CD4-positive, alpha-beta memory T cell (primary cell): ENCODE data around the gene NAT16. TPM values are rescaled to one million over a fixed set of nuclear protein-coding genes. Genes with fewer than 3 reads are reported as not detected.

Experiments
- CTCF ChIA-PET: fragments of 350-600 bp; sonication (Branson Sonifier 250); formaldehyde crosslinking; loops from one replicate; lab custom pipeline; 2021; ENCODE audit warnings: inconsistent platforms; ENCODE audit not compliant: partially characterized antibody; lab: Charles Lee
- POLR2A ChIA-PET: fragments of 350-600 bp; sonication (Branson Sonifier 250); formaldehyde crosslinking; loops from one replicate; lab custom pipeline; 2021; ENCODE audit not compliant: partially characterized antibody; lab: Charles Lee
- DNase-seq, 5 donors: peaks; one replicate each; pipeline versions ENCODE4 v3.0.0 to v3.0.0-alpha.2; 2020 to 2022; ENCODE audit warnings: mixed read lengths in 1 of 5
- H3K27ac ChIP-seq: one replicate; pipeline ENCODE4 v1.7.0; 2013; ENCODE audit warnings: low read depth, low read length
- H3K27me3 ChIP-seq: 2 replicates; pipeline ENCODE4 v1.7.0; 2013; ENCODE audit warnings: mild to moderate bottlenecking, low read length, moderate library complexity; ENCODE audit not compliant: insufficient read depth
- H3K36me3 ChIP-seq: 2 replicates; pipeline ENCODE4 v1.7.0; 2013; ENCODE audit warnings: mild to moderate bottlenecking, low read length, moderate library complexity; ENCODE audit not compliant: insufficient read depth
- H3K4me1 ChIP-seq: 2 replicates; pipeline ENCODE4 v1.7.0; 2013; ENCODE audit warnings: mild to moderate bottlenecking, low read length, moderate library complexity; ENCODE audit not compliant: insufficient read depth
- H3K4me3 ChIP-seq, 2 donors: one replicate each; pipeline ENCODE4 v1.7.0; 2013; ENCODE audit warnings: low read length in 2 of 2, mild to moderate bottlenecking in 1 of 2
- H3K9me3 ChIP-seq, 2 donors: one replicate each; pipeline ENCODE4 v1.7.0; 2013; ENCODE audit warnings: low read length in 2 of 2, control low read depth in 1 of 2; ENCODE audit not compliant: control insufficient read depth in 1 of 2
- H3K27ac Mint-ChIP-seq, 7 donors: one replicate each; pipeline ENCODE4 v1.8.0; 2020 to 2021; ENCODE audit warnings: mixed read lengths in 7 of 7, mild to moderate bottlenecking in 6 of 7, inconsistent platforms in 3 of 7, moderate library complexity in 3 of 7
- H3K27me3 Mint-ChIP-seq, 2 donors: one replicate each; pipeline ENCODE4 v1.8.0; 2020 to 2021; ENCODE audit warnings: mixed read lengths in 2 of 2
- H3K36me3 Mint-ChIP-seq, 2 donors: one replicate each; pipeline ENCODE4 v1.8.0; 2020 to 2021; ENCODE audit warnings: mixed read lengths in 2 of 2, inconsistent platforms in 1 of 2, mild to moderate bottlenecking in 1 of 2
- H3K4me1 Mint-ChIP-seq, 4 donors: one replicate each; pipeline ENCODE4 v1.8.0; 2020 to 2021; ENCODE audit warnings: mixed read lengths in 4 of 4, mild to moderate bottlenecking in 1 of 4
- H3K4me3 Mint-ChIP-seq, 8 donors: one replicate each; pipeline ENCODE4 v1.8.0; 2020 to 2021; ENCODE audit warnings: mixed read lengths in 8 of 8, mild to moderate bottlenecking in 7 of 8, moderate library complexity in 6 of 8, inconsistent platforms in 3 of 8
- H3K9me3 Mint-ChIP-seq, 8 donors: one replicate each; pipeline ENCODE4 v1.8.0; 2020 to 2021; ENCODE audit warnings: mixed read lengths in 8 of 8, mild to moderate bottlenecking in 5 of 8, inconsistent platforms in 3 of 8, moderate library complexity in 1 of 8
- intact Hi-C: fragments of 100-400 bp; cut with micrococcal nuclease; formaldehyde crosslinking; loops from one replicate; pipeline ENCODE4 v1.15.1; 2023
- polyA plus RNA-seq, 2 donors: library from polyadenylated mRNA; unstranded; fragments of 300-500 nt; fragmentation: Illumina TruSeq; gene quantifications; one replicate each; pipeline ENCODE4 v1.2.3, GENCODE V29; 2021
- total RNA-seq, 2 experiments: library from RNA; stranded (reverse); gene quantifications; one replicate each; pipeline ENCODE4 v1.2.3, GENCODE V29; 2021

NAT16 gene
- total and polyA plus RNA-seq, 4 experiments from 2014 or later: not detected

DNA sequence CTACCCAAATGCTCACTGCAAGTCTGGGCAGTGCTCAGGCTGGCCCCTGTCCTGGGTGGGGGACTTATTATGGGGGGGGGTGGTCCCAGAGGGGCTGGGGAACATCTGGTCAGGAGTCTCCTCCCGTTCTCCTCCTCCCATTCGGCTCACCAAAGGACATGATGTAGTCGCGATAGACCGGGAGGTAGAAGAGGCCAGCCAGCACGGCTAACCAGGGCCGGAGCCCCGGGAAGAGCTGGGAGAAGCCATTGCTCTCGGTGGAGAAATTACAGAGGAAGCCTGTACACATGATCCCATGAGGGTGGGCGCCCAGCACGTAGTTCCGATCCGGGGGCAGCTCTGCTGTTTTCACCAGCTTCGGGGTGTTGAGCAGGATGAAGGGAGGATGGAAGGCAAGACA, 18.4 kb upstream of the NAT16 start:
- intact Hi-C loops: no loop called here
- Mint-ChIP-seq H3K36me3 (no peaks in the 10 kb centered on the region), H3K4me1 (peaks cover 4 to 16% (median 7%) of the 10 kb centered on the region in 4 donors), H3K27ac (no peak overlapping the region), H3K4me3 (no peak overlapping the region), H3K27me3 (peaks cover 12 to 15% of the 10 kb centered on the region in 2 donors), H3K9me3 (no peaks in the 10 kb centered on the region)
- no peak for DNase-seq
- H3K4me3 ChIP-seq: no peak overlapping the region
- no peaks in the 10 kb centered on the region for H3K9me3 ChIP-seq
- POLR2A ChIA-PET: no interaction called here
- H3K4me1 ChIP-seq: peaks cover 10% of the 10 kb centered on the region
- H3K36me3 ChIP-seq: no peaks in the 10 kb centered on the region
- H3K27me3 ChIP-seq: no peaks in the 10 kb centered on the region
- CTCF ChIA-PET: interaction anchor here (1.0 kb wide), 1 partner anchor 54 kb away, joined by 3 read pairs; no protein-coding TSS in a partner anchor
- H3K27ac ChIP-seq: no peak overlapping the region

GRCh38 chr7:101197991-101198390, 17.9 kb upstream of the NAT16 start:
- H3K27me3 Mint-ChIP-seq: peaks cover 12 to 15% of the 10 kb centered on the region in 2 donors
- peaks cover 4 to 15% (median 5%) of the 10 kb centered on the region in 4 donors for H3K4me1 Mint-ChIP-seq
- no peak overlapping the region for H3K27ac Mint-ChIP-seq
- H3K36me3 Mint-ChIP-seq: no peaks in the 10 kb centered on the region
- Histone ChIP-seq H3K9me3 (no peaks in the 10 kb centered on the region), H3K27me3 (no peaks in the 10 kb centered on the region), H3K4me1 (peaks cover 6% of the 10 kb centered on the region), H3K36me3 (no peaks in the 10 kb centered on the region), H3K4me3 (no peak overlapping the region), H3K27ac (no peak overlapping the region)
- intact Hi-C loops: no loop called here
- no peak overlapping the region for H3K4me3 Mint-ChIP-seq
- ChIA-PET CTCF (no interaction called here), POLR2A (no interaction called here)
- H3K9me3 Mint-ChIP-seq: no peaks in the 10 kb centered on the region
- DNase-seq: no peak

DNA sequence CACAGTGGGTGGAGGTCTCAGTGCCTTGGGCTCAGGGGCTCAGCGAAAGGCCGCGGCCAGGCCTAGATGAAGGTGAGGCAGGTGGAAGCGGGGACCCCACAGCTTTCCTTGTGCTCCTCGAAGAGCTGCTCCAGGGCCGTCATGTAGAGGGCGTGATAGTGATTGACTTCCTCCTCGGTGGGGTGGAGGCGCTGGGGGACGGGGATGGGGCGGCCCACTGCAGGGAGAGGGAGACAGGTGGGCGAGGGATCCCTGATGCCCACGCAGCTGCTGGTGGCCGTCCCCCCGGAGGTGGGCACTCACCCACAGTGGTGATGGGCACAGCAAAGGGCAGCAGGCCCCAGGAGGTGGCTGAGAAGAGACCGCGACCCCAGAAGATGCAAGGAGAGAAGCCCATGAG, 15.8 kb upstream of the NAT16 start:
- Histone ChIP-seq H3K4me3 (no peak overlapping the region), H3K9me3 (no peaks in the 10 kb centered on the region), H3K27me3 (no peaks in the 10 kb centered on the region), H3K36me3 (no peaks in the 10 kb centered on the region), H3K4me1 (peaks cover 2% of the 10 kb centered on the region), H3K27ac (no peak overlapping the region)
- no peak for DNase-seq
- ChIA-PET POLR2A (no interaction called here), CTCF (interaction anchor here (6.5 to 8.6 kb wide), 2 partner anchors 54 to 87 kb away, joined by 62 to 177 read pairs; no protein-coding TSS in a partner anchor)
- Mint-ChIP-seq H3K36me3 (no peaks in the 10 kb centered on the region), H3K4me1 (peaks cover under 1 to 8% (median 4%) of the 10 kb centered on the region in 4 donors), H3K9me3 (no peaks in the 10 kb centered on the region), H3K27ac (no peak overlapping the region), H3K27me3 (peaks cover 7 to 14% of the 10 kb centered on the region in 2 donors), H3K4me3 (no peak overlapping the region)
- intact Hi-C loops: no loop called here

- CTCF ChIA-PET: interaction anchor here (8.6 kb wide), 1 partner anchor 47 kb away, joined by 177 read pairs; no protein-coding TSS in a partner anchor
- POLR2A ChIA-PET: no interaction called here
- Mint-ChIP-seq H3K4me1 (peaks cover 0 to 4% (median under 1%) of the 10 kb centered on the region in 4 donors), H3K27ac (no peak overlapping the region), H3K9me3 (no peaks in the 10 kb centered on the region), H3K36me3 (no peaks in the 10 kb centered on the region), H3K27me3 (peaks cover 8 to 15% of the 10 kb centered on the region in 2 donors), H3K4me3 (no peak overlapping the region)
- Histone ChIP-seq H3K27me3 (no peaks in the 10 kb centered on the region), H3K4me1 (no peaks in the 10 kb centered on the region), H3K27ac (no peak overlapping the region), H3K4me3 (no peak overlapping the region), H3K9me3 (no peaks in the 10 kb centered on the region), H3K36me3 (no peaks in the 10 kb centered on the region)
- no peak for DNase-seq
- intact Hi-C loops: no loop called here
Observed at GRCh38 chr7:101189109-101189508, 9.0 kb upstream of the NAT16 start.

DNA sequence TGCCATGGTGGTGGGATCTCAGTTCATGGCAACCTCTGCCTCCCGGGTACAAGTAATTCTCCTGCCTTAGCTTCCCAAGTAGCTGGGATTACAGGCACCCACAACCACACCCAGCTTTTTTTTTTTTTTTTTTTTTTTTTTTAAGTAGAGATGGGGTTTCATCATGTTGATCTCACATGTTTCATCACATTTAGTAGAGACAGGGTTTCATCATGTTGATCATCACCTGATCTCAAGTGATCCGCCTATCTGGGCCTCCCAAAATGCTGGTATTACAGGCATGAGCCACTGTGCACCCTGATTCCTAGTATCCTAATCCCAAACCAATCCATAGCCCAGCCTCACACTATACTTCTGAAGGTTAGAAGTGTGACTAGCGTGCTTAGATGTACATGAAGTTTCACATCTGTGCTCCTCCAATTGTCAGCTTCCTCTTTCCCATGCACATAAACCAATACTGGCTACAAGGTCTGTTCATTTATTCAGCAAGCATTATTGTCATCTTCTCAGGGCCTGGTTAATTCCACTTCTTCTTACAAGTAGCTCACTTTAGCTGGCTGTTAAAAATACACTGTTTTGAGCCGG, 6.8 kb upstream of the NAT16 start:
- Histone ChIP-seq H3K4me3 (no peak overlapping the region), H3K9me3 (no peaks in the 10 kb centered on the region), H3K27ac (no peak overlapping the region), H3K36me3 (no peaks in the 10 kb centered on the region), H3K4me1 (no peaks in the 10 kb centered on the region), H3K27me3 (no peaks in the 10 kb centered on the region)
- H3K4me1 Mint-ChIP-seq: peaks cover 0 to 4% (median under 1%) of the 10 kb centered on the region in 4 donors
- peaks cover 17 to 24% of the 10 kb centered on the region in 2 donors for H3K27me3 Mint-ChIP-seq
- peaks cover 0 to 2% (median 0%) of the 10 kb centered on the region in 8 donors for H3K9me3 Mint-ChIP-seq
- H3K27ac Mint-ChIP-seq: no peak overlapping the region
- H3K36me3 Mint-ChIP-seq: no peaks in the 10 kb centered on the region
- ChIA-PET CTCF (interaction anchor here (1.3 kb wide), 1 partner anchor 16 kb away, joined by 3 read pairs; no protein-coding TSS in a partner anchor), POLR2A (no interaction called here)
- no peak for DNase-seq
- no peak overlapping the region for H3K4me3 Mint-ChIP-seq
- intact Hi-C loops: no loop called here

DNA sequence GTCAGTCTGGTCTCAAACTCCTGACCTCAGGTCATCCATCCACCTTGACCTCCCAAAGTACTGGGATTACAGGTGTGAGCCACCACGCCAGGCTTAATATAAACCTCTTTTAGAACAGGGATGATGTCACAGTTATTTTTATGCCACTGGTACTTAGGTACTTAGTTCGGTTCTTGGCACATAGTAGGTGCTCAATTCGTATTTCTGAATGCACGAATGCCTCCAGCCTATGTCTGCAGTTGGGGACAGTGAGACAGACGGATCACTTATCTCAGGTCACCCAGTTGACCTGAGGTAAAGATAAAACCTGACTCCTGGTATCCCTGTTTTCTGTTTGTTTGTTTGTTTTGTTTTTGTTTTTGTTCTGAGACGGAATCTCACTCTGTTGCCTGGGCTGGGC, 6.1 kb upstream of the NAT16 start:
- Mint-ChIP-seq H3K36me3 (no peaks in the 10 kb centered on the region), H3K9me3 (peaks cover 0 to 2% (median 0%) of the 10 kb centered on the region in 8 donors), H3K27me3 (peaks cover 19 to 25% of the 10 kb centered on the region in 2 donors), H3K27ac (no peak overlapping the region), H3K4me3 (no peak overlapping the region), H3K4me1 (peaks cover 0 to 5% (median under 1%) of the 10 kb centered on the region in 4 donors)
- H3K27ac ChIP-seq: no peak overlapping the region
- ChIA-PET POLR2A (no interaction called here), CTCF (interaction anchor here (1.3 kb wide), 1 partner anchor 16 kb away, joined by 3 read pairs; no protein-coding TSS in a partner anchor)
- H3K4me3 ChIP-seq: no peak overlapping the region
- no peaks in the 10 kb centered on the region for H3K27me3 ChIP-seq
- H3K4me1 ChIP-seq: no peaks in the 10 kb centered on the region
- no peaks in the 10 kb centered on the region for H3K9me3 ChIP-seq
- no peaks in the 10 kb centered on the region for H3K36me3 ChIP-seq
- intact Hi-C loops: no loop called here
- DNase-seq: no peak

GRCh38 chr7:101185258-101185839, 5.3 kb upstream of the NAT16 start:
- Mint-ChIP-seq H3K4me3 (no peak overlapping the region), H3K27ac (no peak overlapping the region), H3K27me3 (peaks cover 25 to 33% of the 10 kb centered on the region in 2 donors), H3K4me1 (peaks cover 0 to 11% (median 4%) of the 10 kb centered on the region in 4 donors), H3K9me3 (peaks cover 0 to 2% (median 0%) of the 10 kb centered on the region in 8 donors), H3K36me3 (no peaks in the 10 kb centered on the region)
- Histone ChIP-seq H3K9me3 (no peaks in the 10 kb centered on the region), H3K27me3 (peaks cover 4% of the 10 kb centered on the region), H3K4me3 (no peak overlapping the region), H3K27ac (no peak overlapping the region), H3K4me1 (no peaks in the 10 kb centered on the region), H3K36me3 (no peaks in the 10 kb centered on the region)
- DNase-seq: no peak
- POLR2A ChIA-PET: no interaction called here
- CTCF ChIA-PET: interaction anchor here (1.2 to 1.9 kb wide), 3 partner anchors 9 to 51 kb away, joined by 3 to 7 read pairs (median 4); no protein-coding TSS in a partner anchor
- intact Hi-C loops: no loop called here
